K562 (cell line): ENCODE data around the gene CZIB. TPM values are rescaled to one million over a fixed set of nuclear protein-coding genes. Genes with fewer than 3 reads are reported as not detected.

Experiments used
- BDP1 ChIP-seq: IDR thresholded peaks from 3 replicates; pipeline ENCODE4 v1.6.1; 2011; ENCODE audit not compliant: insufficient read length, insufficient read depth
- CBX1 ChIP-seq: sonication (generic); IDR thresholded peaks from 2 replicates; pipeline ENCODE4 v1.6.1; 2016; ENCODE audit warnings: antibody characterized with exemption, low read depth, mild to moderate bottlenecking
- LARP7 ChIP-seq: fragments of 450-650 bp; IDR thresholded peaks from 2 replicates; pipeline ENCODE4 v1.6.1; 2016
- NRF1 ChIP-seq, 2 experiments: fragments of 450-650 bp; IDR thresholded peaks in 1 of 2; conservative IDR thresholded peaks in 1 of 2; 2 replicates each; pipeline ENCODE4 v1.6.1; 2014; ENCODE audit warnings: mild to moderate bottlenecking in 2 of 2
- OTX1 ChIP-seq: fragments of 450-650 bp; formaldehyde crosslinking; IDR thresholded peaks from 2 replicates; pipeline ENCODE4 v1.4.0; 2022; ENCODE audit warnings: mild to moderate bottlenecking
- RAD21 ChIP-seq, 2 experiments: fragments of 250-450 bp in 1 of 2; fragments of 450-650 bp in 1 of 2; sonication (Bioruptor Pico) in 1 of 2; formaldehyde crosslinking in 1 of 2; IDR thresholded peaks in 1 of 2; conservative IDR thresholded peaks in 1 of 2; 2 replicates each; pipeline versions ENCODE4 v1.4.0 to v1.8.0; 2020 to 2022; ENCODE audit warnings: mild to moderate bottlenecking in 2 of 2, moderate library complexity in 1 of 2
- SMARCE1 ChIP-seq: fragments of 450-650 bp; IDR thresholded peaks from 2 replicates; pipeline ENCODE4 v1.7.1; 2016; ENCODE audit warnings: mild to moderate bottlenecking
- TEAD4 ChIP-seq, 2 experiments: sonication (generic) in 1 of 2; formaldehyde crosslinking in 1 of 2; IDR thresholded peaks; 2 replicates each; pipeline versions ENCODE4 v1.6.1 to v1.8.0; 2012 to 2022; ENCODE audit warnings: borderline replicate concordance in 1 of 2, inconsistent platforms in 1 of 2, low read length in 1 of 2, mild to moderate bottlenecking in 1 of 2, missing genetic modification reagents in 1 of 2
- TOE1 ChIP-seq, 2 experiments: fragments of 450-650 bp in 1 of 2; sonication (generic) in 1 of 2; formaldehyde crosslinking in 1 of 2; IDR thresholded peaks; 2 replicates each; pipeline versions ENCODE4 v1.7.1 to v1.8.0; 2016 to 2022; ENCODE audit warnings: borderline replicate concordance in 2 of 2, mild to moderate bottlenecking in 2 of 2, antibody characterized with exemption in 1 of 2, inconsistent platforms in 1 of 2, low read depth in 1 of 2, missing genetic modification reagents in 1 of 2, moderate library complexity in 1 of 2
- TRIM28 ChIP-seq: fragments of 450-650 bp; IDR thresholded peaks from 2 replicates; pipeline ENCODE4 v1.6.1; 2017
- ZEB2 ChIP-seq: fragments of 450-650 bp; IDR thresholded peaks from 2 replicates; pipeline ENCODE4 v1.6.1; 2016
- ZNF76 ChIP-seq: fragments of 250-450 bp; sonication (Bioruptor Pico); IDR thresholded peaks from 2 replicates; pipeline ENCODE4 v1.4.0; 2020; ENCODE audit warnings: mild to moderate bottlenecking, moderate library complexity, borderline replicate concordance
- polyA plus RNA-seq, 8 experiments: library from polyadenylated mRNA; depleted of rRNA in 4 of 8; stranded (reverse) in 5 of 8; unstranded in 3 of 8; fragments of >200 nt; fragmentation: Nextera tagmentation in 2 of 8; fragmentation: Illumina TruSeq in 1 of 8; extraction: Ambion mirVana in 2 of 8; extraction: Trizol in 1 of 8; gene quantifications; 2 replicates each; pipeline versions ENCODE4 v1.2.1 to v1.2.3, GENCODE V29; 2011 to 2014; ENCODE audit warnings: inconsistent platforms in 1 of 8, missing spikeins in 1 of 8
- total RNA-seq, 7 experiments: library from RNA; depleted of rRNA in 6 of 7; stranded (reverse); fragments of >200 nt in 6 of 7; fragmentation: Illumina TruSeq in 2 of 7; extraction: Trizol in 2 of 7; gene quantifications; 2 replicates each; pipeline versions ENCODE4 v1.2.1 to v1.2.3, GENCODE V29; 2011 to 2021; ENCODE audit warnings: low replicate concordance in 1 of 7
- TF ChIP-seq, protein P1 (sequence below): sonication (generic); formaldehyde crosslinking; IDR thresholded peaks from 2 replicates; pipeline ENCODE4 v1.8.0; 2022; ENCODE audit warnings: mild to moderate bottlenecking, low read depth, missing genetic modification reagents
- TF ChIP-seq, protein P2 (sequence below): fragments of 250-450 bp; sonication (Bioruptor Pico); IDR thresholded peaks from 2 replicates; pipeline ENCODE4 v1.9.0; 2021; ENCODE audit warnings: mild to moderate bottlenecking, inconsistent platforms
- TF ChIP-seq, protein P3 (sequence below): fragments of 450-650 bp; formaldehyde crosslinking; IDR thresholded peaks from 2 replicates; pipeline ENCODE4 v1.4.0; 2020; ENCODE audit warnings: mild to moderate bottlenecking, mixed read lengths
- TF ChIP-seq, protein P4 (sequence below): fragments of 450-650 bp; formaldehyde crosslinking; IDR thresholded peaks from 2 replicates; pipeline ENCODE4 v1.4.0; 2022; ENCODE audit warnings: missing genetic modification characterization
- TF ChIP-seq, protein P5 (sequence below): sonication (generic); formaldehyde crosslinking; IDR thresholded peaks from 2 replicates; pipeline ENCODE4 v1.8.0; 2022; ENCODE audit warnings: mild to moderate bottlenecking, missing genetic modification reagents, borderline replicate concordance

The CZIB gene
- total and polyA plus RNA-seq, 9 of the 15 experiments (the other 6 are each of a cell fraction or from before 2014, with no cell fraction given): 52.6 to 111 (median 80.0) TPM

DNA sequence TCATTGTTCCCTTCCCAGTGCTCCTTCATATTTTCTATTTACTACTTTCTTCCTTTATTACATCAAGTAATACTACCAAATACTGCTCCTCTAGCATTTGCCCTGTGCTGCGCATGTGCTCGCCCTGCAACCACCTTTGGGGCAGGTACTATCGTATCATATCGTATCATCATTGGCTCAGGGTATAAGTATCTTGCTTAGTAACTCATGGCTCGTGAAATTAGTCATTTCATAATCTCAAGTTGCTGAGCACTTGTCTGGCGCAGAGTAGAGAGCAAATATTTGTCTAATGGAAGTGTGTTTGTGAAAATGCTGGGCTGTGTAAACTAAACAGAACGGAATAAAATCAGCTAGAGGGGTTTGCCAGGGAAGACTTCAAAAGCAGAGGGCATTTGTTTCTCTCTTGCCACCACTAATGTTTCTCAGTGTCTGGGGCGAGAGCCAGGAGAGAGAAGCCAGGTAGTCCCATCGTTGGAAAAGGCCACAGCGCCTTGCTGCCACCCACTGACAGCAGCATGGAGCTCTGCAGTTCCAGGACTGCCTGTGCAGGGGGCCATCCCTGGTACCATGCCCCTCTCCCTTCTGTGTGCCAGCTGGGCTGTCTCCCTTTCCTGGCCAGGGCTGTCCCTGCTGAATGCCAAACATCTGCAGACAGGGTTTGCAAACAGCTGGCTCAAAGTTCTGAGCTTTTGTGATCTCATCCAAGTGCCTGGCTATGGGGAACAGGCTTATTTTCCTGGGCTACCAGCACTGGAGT, 43.8 kb downstream of the CZIB start (continued):
- TF ChIP-seq, protein P1, sequence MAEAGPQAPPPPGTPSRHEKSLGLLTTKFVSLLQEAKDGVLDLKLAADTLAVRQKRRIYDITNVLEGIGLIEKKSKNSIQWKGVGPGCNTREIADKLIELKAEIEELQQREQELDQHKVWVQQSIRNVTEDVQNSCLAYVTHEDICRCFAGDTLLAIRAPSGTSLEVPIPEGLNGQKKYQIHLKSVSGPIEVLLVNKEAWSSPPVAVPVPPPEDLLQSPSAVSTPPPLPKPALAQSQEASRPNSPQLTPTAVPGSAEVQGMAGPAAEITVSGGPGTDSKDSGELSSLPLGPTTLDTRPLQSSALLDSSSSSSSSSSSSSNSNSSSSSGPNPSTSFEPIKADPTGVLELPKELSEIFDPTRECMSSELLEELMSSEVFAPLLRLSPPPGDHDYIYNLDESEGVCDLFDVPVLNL (CRISPR knock-in tag): 0 out of 2 replicates have a peak, but pooled peaks have one; percentile 40
- no peak for TF ChIP-seq CBX1
- no peak for TF ChIP-seq TOE1 (IDR thresholded peaks at IDR 0.05; ENCODE audit: borderline replicate concordance)
- no peak for TF ChIP-seq TOE1 (CRISPR knock-in tag; IDR thresholded peaks at IDR 0.05; ENCODE audit: borderline replicate concordance, low read depth)
- no peak for TF ChIP-seq SMARCE1
- TF ChIP-seq, protein P2, sequence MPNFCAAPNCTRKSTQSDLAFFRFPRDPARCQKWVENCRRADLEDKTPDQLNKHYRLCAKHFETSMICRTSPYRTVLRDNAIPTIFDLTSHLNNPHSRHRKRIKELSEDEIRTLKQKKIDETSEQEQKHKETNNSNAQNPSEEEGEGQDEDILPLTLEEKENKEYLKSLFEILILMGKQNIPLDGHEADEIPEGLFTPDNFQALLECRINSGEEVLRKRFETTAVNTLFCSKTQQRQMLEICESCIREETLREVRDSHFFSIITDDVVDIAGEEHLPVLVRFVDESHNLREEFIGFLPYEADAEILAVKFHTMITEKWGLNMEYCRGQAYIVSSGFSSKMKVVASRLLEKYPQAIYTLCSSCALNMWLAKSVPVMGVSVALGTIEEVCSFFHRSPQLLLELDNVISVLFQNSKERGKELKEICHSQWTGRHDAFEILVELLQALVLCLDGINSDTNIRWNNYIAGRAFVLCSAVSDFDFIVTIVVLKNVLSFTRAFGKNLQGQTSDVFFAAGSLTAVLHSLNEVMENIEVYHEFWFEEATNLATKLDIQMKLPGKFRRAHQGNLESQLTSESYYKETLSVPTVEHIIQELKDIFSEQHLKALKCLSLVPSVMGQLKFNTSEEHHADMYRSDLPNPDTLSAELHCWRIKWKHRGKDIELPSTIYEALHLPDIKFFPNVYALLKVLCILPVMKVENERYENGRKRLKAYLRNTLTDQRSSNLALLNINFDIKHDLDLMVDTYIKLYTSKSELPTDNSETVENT (CRISPR knock-in tag): no peak
- TF ChIP-seq ZNF76: no peak
- TF ChIP-seq, protein P3, sequence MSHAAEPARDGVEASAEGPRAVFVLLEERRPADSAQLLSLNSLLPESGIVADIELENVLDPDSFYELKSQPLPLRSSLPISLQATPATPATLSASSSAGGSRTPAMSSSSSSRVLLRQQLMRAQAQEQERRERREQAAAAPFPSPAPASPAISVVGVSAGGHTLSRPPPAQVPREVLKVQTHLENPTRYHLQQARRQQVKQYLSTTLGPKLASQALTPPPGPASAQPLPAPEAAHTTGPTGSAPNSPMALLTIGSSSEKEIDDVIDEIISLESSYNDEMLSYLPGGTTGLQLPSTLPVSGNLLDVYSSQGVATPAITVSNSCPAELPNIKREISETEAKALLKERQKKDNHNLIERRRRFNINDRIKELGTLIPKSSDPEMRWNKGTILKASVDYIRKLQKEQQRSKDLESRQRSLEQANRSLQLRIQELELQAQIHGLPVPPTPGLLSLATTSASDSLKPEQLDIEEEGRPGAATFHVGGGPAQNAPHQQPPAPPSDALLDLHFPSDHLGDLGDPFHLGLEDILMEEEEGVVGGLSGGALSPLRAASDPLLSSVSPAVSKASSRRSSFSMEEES (CRISPR knock-in tag): no peak
- TF ChIP-seq LARP7: no peak
- TF ChIP-seq, protein P4, sequence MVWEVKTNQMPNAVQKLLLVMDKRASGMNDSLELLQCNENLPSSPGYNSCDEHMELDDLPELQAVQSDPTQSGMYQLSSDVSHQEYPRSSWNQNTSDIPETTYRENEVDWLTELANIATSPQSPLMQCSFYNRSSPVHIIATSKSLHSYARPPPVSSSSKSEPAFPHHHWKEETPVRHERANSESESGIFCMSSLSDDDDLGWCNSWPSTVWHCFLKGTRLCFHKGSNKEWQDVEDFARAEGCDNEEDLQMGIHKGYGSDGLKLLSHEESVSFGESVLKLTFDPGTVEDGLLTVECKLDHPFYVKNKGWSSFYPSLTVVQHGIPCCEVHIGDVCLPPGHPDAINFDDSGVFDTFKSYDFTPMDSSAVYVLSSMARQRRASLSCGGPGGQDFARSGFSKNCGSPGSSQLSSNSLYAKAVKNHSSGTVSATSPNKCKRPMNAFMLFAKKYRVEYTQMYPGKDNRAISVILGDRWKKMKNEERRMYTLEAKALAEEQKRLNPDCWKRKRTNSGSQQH (CRISPR knock-in tag): no peak
- TF ChIP-seq OTX1: no peak
- no peak for TF ChIP-seq ZEB2
- TF ChIP-seq TEAD4 (IDR thresholded peaks at IDR 0.05; ENCODE audit: low read length): no peak
- TF ChIP-seq TEAD4 (CRISPR knock-in tag; IDR thresholded peaks at IDR 0.05; ENCODE audit: borderline replicate concordance): no peak
- peak in 1 of 2 experiments; percentile 42; a peak in 3 of 4 replicates for TF ChIP-seq RAD21 (CRISPR knock-in tag; conservative IDR thresholded peaks at IDR 0.05 in 1 of 2, IDR thresholded peaks at IDR 0.05 in 1 of 2)
- TF ChIP-seq BDP1: no peak
- TF ChIP-seq TRIM28: no peak
- TF ChIP-seq, protein P5, sequence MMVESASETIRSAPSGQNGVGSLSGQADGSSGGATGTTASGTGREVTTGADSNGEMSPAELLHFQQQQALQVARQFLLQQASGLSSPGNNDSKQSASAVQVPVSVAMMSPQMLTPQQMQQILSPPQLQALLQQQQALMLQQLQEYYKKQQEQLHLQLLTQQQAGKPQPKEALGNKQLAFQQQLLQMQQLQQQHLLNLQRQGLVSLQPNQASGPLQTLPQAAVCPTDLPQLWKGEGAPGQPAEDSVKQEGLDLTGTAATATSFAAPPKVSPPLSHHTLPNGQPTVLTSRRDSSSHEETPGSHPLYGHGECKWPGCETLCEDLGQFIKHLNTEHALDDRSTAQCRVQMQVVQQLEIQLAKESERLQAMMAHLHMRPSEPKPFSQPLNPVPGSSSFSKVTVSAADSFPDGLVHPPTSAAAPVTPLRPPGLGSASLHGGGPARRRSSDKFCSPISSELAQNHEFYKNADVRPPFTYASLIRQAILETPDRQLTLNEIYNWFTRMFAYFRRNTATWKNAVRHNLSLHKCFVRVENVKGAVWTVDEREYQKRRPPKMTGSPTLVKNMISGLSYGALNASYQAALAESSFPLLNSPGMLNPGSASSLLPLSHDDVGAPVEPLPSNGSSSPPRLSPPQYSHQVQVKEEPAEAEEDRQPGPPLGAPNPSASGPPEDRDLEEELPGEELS: no peak
- TF ChIP-seq NRF1 (conservative IDR thresholded peaks at IDR 0.05 in 1 of 2, IDR thresholded peaks at IDR 0.05 in 1 of 2): peak; percentile 69 to 75
